ENCODE measurements around the gene AKAP13.

Gene AKAP13

GRCh38 chr15:85543741-85544155 is 163.3 kb downstream of the AKAP13 start:
- WGBS, 2 donors (ENCODE audit: extremely low coverage in 2 of 2, insufficient read length in 2 of 2, insufficient replicate concordance in 1 of 2), result no CpG with 5 or more reads among the region's 15 CpGs
- Histone ChIP-seq H3K4me2 (ENCODE audit: insufficient read depth, low read length, poor library complexity, severe bottlenecking) (no peak overlapping the region), H3K14ac (ENCODE audit: low read length) (no peak overlapping the region), H3K36me3 (replicated peaks in 1 of 2; ENCODE audit: control insufficient read depth in 2 of 2, insufficient read depth in 2 of 2, low read length in 2 of 2) (peaks cover 4 to 34% of the 10 kb centered on the region in 2 donors), H2BK120ac (ENCODE audit: low read depth, low read length) (no peak overlapping the region), H3K9me3 (replicated peaks in 1 of 2; ENCODE audit: control insufficient read depth in 2 of 2, insufficient read depth in 1 of 2, low read depth in 1 of 2, low read length in 2 of 2) (no peaks in the 10 kb centered on the region), H3K9ac (ENCODE audit: low read depth, low read length, poor library complexity) (no peak overlapping the region), H3K18ac (ENCODE audit: low read length) (no peak overlapping the region), H2BK12ac (ENCODE audit: low read length) (no peak overlapping the region), H3K27ac (replicated peaks; ENCODE audit: low read length) (no peak overlapping the region), H2AFZ (ENCODE audit: low read length) (no peak overlapping the region), H4K91ac (ENCODE audit: low read depth, low read length, poor library complexity) (no peak overlapping the region), H3K79me1 (ENCODE audit: low read depth, low read length) (no peaks in the 10 kb centered on the region), H3K4me1 (ENCODE audit: control insufficient read depth in 2 of 2, insufficient read depth in 1 of 2, low read depth in 1 of 2, low read length in 2 of 2) (peaks cover 0 to 7% of the 10 kb centered on the region in 2 donors), H3K23ac (ENCODE audit: low read depth, low read length, poor library complexity) (peak overlapping the region; percentile 82), H3K27me3 (ENCODE audit: control insufficient read depth in 3 of 3, insufficient read depth in 3 of 3, low read depth in 1 of 3, low read length in 3 of 3) (no peaks in the 10 kb centered on the region), H2AK5ac (ENCODE audit: low read depth, low read length) (no peak overlapping the region), H3K4me3 (ENCODE audit: low read length in 2 of 2) (no peak overlapping the region), H4K8ac (ENCODE audit: low read depth, low read length) (no peak overlapping the region), H3K4ac (ENCODE audit: low read length) (no peak overlapping the region), H2BK15ac (ENCODE audit: low read length) (no peak overlapping the region), H2BK5ac (ENCODE audit: low read length) (no peak overlapping the region)
- no peak for DNase-seq (ENCODE audit: low spot score)

GRCh38 chr15:85545185-85545584 is 164.8 kb downstream of the AKAP13 start:
- Histone ChIP-seq H3K9ac (ENCODE audit: low read depth, low read length, poor library complexity) (no peak overlapping the region), H3K4ac (ENCODE audit: low read length) (no peak overlapping the region), H2BK120ac (ENCODE audit: low read depth, low read length) (no peak overlapping the region), H3K23ac (ENCODE audit: low read depth, low read length, poor library complexity) (no peak overlapping the region), H3K14ac (ENCODE audit: low read length) (no peak overlapping the region), H3K18ac (ENCODE audit: low read length) (no peak overlapping the region), H2BK12ac (ENCODE audit: low read length) (no peak overlapping the region), H3K36me3 (replicated peaks in 1 of 2; ENCODE audit: control insufficient read depth in 2 of 2, insufficient read depth in 2 of 2, low read length in 2 of 2) (peaks cover 4 to 34% of the 10 kb centered on the region in 2 donors), H2AK5ac (ENCODE audit: low read depth, low read length) (no peak overlapping the region), H3K79me1 (ENCODE audit: low read depth, low read length) (no peaks in the 10 kb centered on the region), H4K91ac (ENCODE audit: low read depth, low read length, poor library complexity) (no peak overlapping the region), H2AFZ (ENCODE audit: low read length) (no peak overlapping the region), H3K27me3 (ENCODE audit: control insufficient read depth in 3 of 3, insufficient read depth in 3 of 3, low read depth in 1 of 3, low read length in 3 of 3) (no peaks in the 10 kb centered on the region), H2BK5ac (ENCODE audit: low read length) (no peak overlapping the region), H3K9me3 (replicated peaks in 1 of 2; ENCODE audit: control insufficient read depth in 2 of 2, insufficient read depth in 1 of 2, low read depth in 1 of 2, low read length in 2 of 2) (no peaks in the 10 kb centered on the region), H3K4me3 (ENCODE audit: low read length in 2 of 2) (no peak overlapping the region), H3K4me2 (ENCODE audit: insufficient read depth, low read length, poor library complexity, severe bottlenecking) (no peak overlapping the region), H2BK15ac (ENCODE audit: low read length) (no peak overlapping the region), H3K27ac (replicated peaks; ENCODE audit: low read length) (no peak overlapping the region), H3K4me1 (ENCODE audit: control insufficient read depth in 2 of 2, insufficient read depth in 1 of 2, low read depth in 1 of 2, low read length in 2 of 2) (peaks cover 0 to 6% of the 10 kb centered on the region in 2 donors), H4K8ac (ENCODE audit: low read depth, low read length) (no peak overlapping the region)
- no peak for DNase-seq (ENCODE audit: low spot score)
- WGBS, 2 donors (ENCODE audit: extremely low coverage in 2 of 2, insufficient read length in 2 of 2, insufficient replicate concordance in 1 of 2), result no CpG with 5 or more reads among the region's 1 CpG

DNA sequence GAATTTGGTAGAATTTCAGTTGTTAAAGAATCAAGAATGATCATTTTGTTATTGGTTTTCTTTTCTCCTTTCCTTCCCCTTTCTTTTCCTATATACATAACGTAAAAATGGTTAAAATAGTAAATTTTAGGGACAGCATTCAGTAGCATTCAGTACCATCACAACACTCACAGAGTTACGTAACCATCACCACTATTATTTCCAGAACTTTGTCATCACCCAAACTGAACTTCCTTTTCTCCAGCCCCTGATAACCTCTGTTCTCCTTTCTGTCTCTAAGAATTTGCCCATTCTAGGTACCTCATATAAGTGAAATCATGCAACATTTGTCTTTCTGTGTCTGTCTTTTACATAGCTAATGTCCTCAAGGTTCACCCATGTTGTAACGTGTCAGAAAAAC is 165.3 kb downstream of the AKAP13 start:
- Histone ChIP-seq H2AK5ac (ENCODE audit: low read depth, low read length) (no peak overlapping the region), H3K27ac (replicated peaks; ENCODE audit: low read length) (no peak overlapping the region), H3K36me3 (replicated peaks in 1 of 2; ENCODE audit: control insufficient read depth in 2 of 2, insufficient read depth in 2 of 2, low read length in 2 of 2) (peaks cover 4 to 34% of the 10 kb centered on the region in 2 donors), H3K4me2 (ENCODE audit: insufficient read depth, low read length, poor library complexity, severe bottlenecking) (no peak overlapping the region), H2BK5ac (ENCODE audit: low read length) (no peak overlapping the region), H3K9ac (ENCODE audit: low read depth, low read length, poor library complexity) (no peak overlapping the region), H3K27me3 (ENCODE audit: control insufficient read depth in 3 of 3, insufficient read depth in 3 of 3, low read depth in 1 of 3, low read length in 3 of 3) (no peaks in the 10 kb centered on the region), H2BK120ac (ENCODE audit: low read depth, low read length) (no peak overlapping the region), H2AFZ (ENCODE audit: low read length) (no peak overlapping the region), H2BK15ac (ENCODE audit: low read length) (no peak overlapping the region), H3K23ac (ENCODE audit: low read depth, low read length, poor library complexity) (no peak overlapping the region), H4K91ac (ENCODE audit: low read depth, low read length, poor library complexity) (no peak overlapping the region), H3K4ac (ENCODE audit: low read length) (no peak overlapping the region), H3K4me1 (ENCODE audit: control insufficient read depth in 2 of 2, insufficient read depth in 1 of 2, low read depth in 1 of 2, low read length in 2 of 2) (peaks cover 0 to 5% of the 10 kb centered on the region in 2 donors), H3K18ac (ENCODE audit: low read length) (no peak overlapping the region), H2BK12ac (ENCODE audit: low read length) (no peak overlapping the region), H3K4me3 (ENCODE audit: low read length in 2 of 2) (no peak overlapping the region), H3K9me3 (replicated peaks in 1 of 2; ENCODE audit: control insufficient read depth in 2 of 2, insufficient read depth in 1 of 2, low read depth in 1 of 2, low read length in 2 of 2) (no peaks in the 10 kb centered on the region), H3K79me1 (ENCODE audit: low read depth, low read length) (no peaks in the 10 kb centered on the region), H3K14ac (ENCODE audit: low read length) (no peak overlapping the region), H4K8ac (ENCODE audit: low read depth, low read length) (no peak overlapping the region)
- DNase-seq (ENCODE audit: low spot score), result no peak
- no CpG with 5 or more reads among the region's 3 CpGs for WGBS, 2 donors (ENCODE audit: extremely low coverage in 2 of 2, insufficient read length in 2 of 2, insufficient replicate concordance in 1 of 2)

DNA sequence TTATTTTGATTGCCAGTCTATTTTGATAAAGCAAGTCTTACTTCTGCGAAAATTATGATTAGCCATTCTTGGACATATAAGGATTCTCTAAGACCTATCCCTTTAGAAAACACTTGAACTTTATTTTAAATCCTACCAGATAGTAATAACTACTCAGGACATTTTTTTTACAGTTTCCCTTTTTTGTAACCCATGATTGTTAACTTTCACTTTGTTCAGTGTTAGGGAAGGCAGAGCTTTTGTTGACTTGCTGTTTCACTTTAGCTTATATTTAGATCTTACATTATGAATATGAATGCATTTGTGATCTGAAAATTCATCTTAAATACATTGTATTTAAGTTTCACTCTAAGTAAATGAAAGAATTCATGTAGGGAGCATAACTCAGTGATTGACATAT is 167.0 kb downstream of the AKAP13 start:
- Histone ChIP-seq H3K4me2 (ENCODE audit: insufficient read depth, low read length, poor library complexity, severe bottlenecking) (no peak overlapping the region), H3K27ac (replicated peaks; ENCODE audit: low read length) (no peak overlapping the region), H3K18ac (ENCODE audit: low read length) (no peak overlapping the region), H3K36me3 (replicated peaks in 1 of 2; ENCODE audit: control insufficient read depth in 2 of 2, insufficient read depth in 2 of 2, low read length in 2 of 2) (peaks cover 4 to 42% of the 10 kb centered on the region in 2 donors), H2AFZ (ENCODE audit: low read length) (no peak overlapping the region), H3K79me1 (ENCODE audit: low read depth, low read length) (no peaks in the 10 kb centered on the region), H3K9me3 (replicated peaks in 1 of 2; ENCODE audit: control insufficient read depth in 2 of 2, insufficient read depth in 1 of 2, low read depth in 1 of 2, low read length in 2 of 2) (no peaks in the 10 kb centered on the region), H3K23ac (ENCODE audit: low read depth, low read length, poor library complexity) (no peak overlapping the region), H4K8ac (ENCODE audit: low read depth, low read length) (no peak overlapping the region), H2BK120ac (ENCODE audit: low read depth, low read length) (no peak overlapping the region), H3K4me3 (ENCODE audit: low read length in 2 of 2) (no peak overlapping the region), H3K27me3 (ENCODE audit: control insufficient read depth in 3 of 3, insufficient read depth in 3 of 3, low read depth in 1 of 3, low read length in 3 of 3) (no peaks in the 10 kb centered on the region), H3K14ac (ENCODE audit: low read length) (no peak overlapping the region), H2BK12ac (ENCODE audit: low read length) (no peak overlapping the region), H4K91ac (ENCODE audit: low read depth, low read length, poor library complexity) (no peak overlapping the region), H2BK15ac (ENCODE audit: low read length) (no peak overlapping the region), H3K4me1 (ENCODE audit: control insufficient read depth in 2 of 2, insufficient read depth in 1 of 2, low read depth in 1 of 2, low read length in 2 of 2) (peaks cover 0 to 2% of the 10 kb centered on the region in 2 donors), H2BK5ac (ENCODE audit: low read length) (no peak overlapping the region), H3K9ac (ENCODE audit: low read depth, low read length, poor library complexity) (no peak overlapping the region), H3K4ac (ENCODE audit: low read length) (no peak overlapping the region), H2AK5ac (ENCODE audit: low read depth, low read length) (no peak overlapping the region)
- DNase-seq (ENCODE audit: low spot score), result no peak
- WGBS, 2 donors (ENCODE audit: extremely low coverage in 2 of 2, insufficient read length in 2 of 2, insufficient replicate concordance in 1 of 2), result no CpG with 5 or more reads among the region's 1 CpG

Data from neuronal stem cell (in vitro differentiated cells).